Ascending aorta (tissue), 2 donors: Measurements from ENCODE around the gene BUD31. TPM values are rescaled to one million over a fixed set of nuclear protein-coding genes. Genes with fewer than 3 reads are reported as not detected.

Experiments used
- DNase-seq, 2 donors: peaks; one replicate each; pipeline ENCODE4 v3.0.0-alpha.2; 2019; ENCODE audit warnings: low spot score in 2 of 2
- H3K27ac ChIP-seq, 2 donors: fragments of 200-600 bp; sonication (generic); one replicate each; pipeline ENCODE4 v1.5.1; 2016 to 2017; ENCODE audit warnings: mild to moderate bottlenecking in 1 of 2
- H3K27me3 ChIP-seq: fragments of 200-600 bp; sonication (generic); one replicate; pipeline ENCODE4 v1.5.1; 2017
- H3K36me3 ChIP-seq, 2 donors: fragments of 200-600 bp; sonication (generic); one replicate each; pipeline ENCODE4 v1.5.1; 2016
- H3K4me1 ChIP-seq, 2 donors: fragments of 200-600 bp; sonication (generic); one replicate each; pipeline ENCODE4 v1.5.1; 2016 to 2017; ENCODE audit warnings: mild to moderate bottlenecking in 1 of 2
- H3K4me3 ChIP-seq, 2 donors: fragments of 200-600 bp; sonication (generic); one replicate each; pipeline ENCODE4 v1.5.1; 2016 to 2017; ENCODE audit warnings: mild to moderate bottlenecking in 1 of 2
- H3K9me3 ChIP-seq, 2 donors: fragments of 200-600 bp; sonication (generic); one replicate each; pipeline ENCODE4 v1.5.1; 2016
- intact Hi-C: fragments of 100-400 bp; cut with DNase I; formaldehyde crosslinking; loops from one replicate; pipeline ENCODE4 v1.15.1; 2023
- total RNA-seq: library from RNA; depleted of rRNA; stranded (reverse); fragments of >200 nt; gene quantifications from one replicate; pipeline ENCODE4 v1.1.0, GENCODE V29; 2016
- TF ChIP-seq, protein P1 (sequence below), 3 experiments: fragments of 200-600 bp in 2 of 3; fragments of 450-650 bp in 1 of 3; sonication (generic) in 2 of 3; IDR thresholded peaks; one replicate each; pipeline ENCODE4 v1.5.1; 2016 to 2019; ENCODE audit warnings: antibody characterized with exemption in 3 of 3, mild to moderate bottlenecking in 1 of 3, moderate library complexity in 1 of 3

The BUD31 gene
- total RNA-seq, 1 donor from 2014 or later: 41.3 TPM

DNA sequence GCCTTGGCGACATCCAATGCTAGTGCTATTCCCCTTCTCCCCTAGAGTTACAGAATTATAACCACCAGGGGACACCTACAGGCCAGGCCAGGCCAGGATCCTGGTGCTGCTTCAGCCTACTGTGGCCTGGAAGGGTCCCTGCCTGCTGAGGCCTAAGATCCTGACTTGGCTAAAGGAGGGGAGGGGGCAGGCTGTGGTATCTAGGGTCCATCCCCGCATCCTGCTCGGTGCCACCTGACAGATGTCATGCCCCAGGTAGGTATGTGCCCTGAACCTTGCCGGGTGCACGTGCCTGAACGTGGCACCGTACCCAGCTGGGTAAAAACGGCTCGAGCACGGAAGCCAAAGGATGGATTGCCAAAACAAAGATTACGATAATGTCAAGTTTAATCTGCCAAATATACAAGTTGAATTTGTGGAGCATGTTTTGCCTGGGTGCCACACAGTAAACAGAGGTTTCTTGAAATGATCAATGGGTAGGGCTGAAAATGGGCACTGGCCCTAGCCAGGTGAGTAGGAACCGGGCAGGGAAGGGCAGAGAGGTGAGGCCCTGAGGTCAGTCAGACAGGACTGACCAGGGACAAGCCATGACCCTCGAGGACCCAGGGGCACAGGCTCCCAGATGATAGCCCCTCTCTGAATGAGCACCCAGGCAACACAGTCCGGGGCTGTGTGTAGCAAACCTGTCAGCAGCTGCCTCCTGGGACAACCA is 13.0 kb upstream of the BUD31 start:
- DNase-seq: no peak
- peak overlapping the region in 1 of 2 donors; percentile 20 for H3K27ac ChIP-seq
- H3K4me1 ChIP-seq: peaks cover 8 to 11% of the 10 kb centered on the region in 2 donors
- intact Hi-C loops: no loop called here
- peaks cover 42 to 76% of the 10 kb centered on the region in 2 donors for H3K36me3 ChIP-seq
- no peaks in the 10 kb centered on the region for H3K9me3 ChIP-seq
- H3K27me3 ChIP-seq: no peaks in the 10 kb centered on the region
- TF ChIP-seq, protein P1, sequence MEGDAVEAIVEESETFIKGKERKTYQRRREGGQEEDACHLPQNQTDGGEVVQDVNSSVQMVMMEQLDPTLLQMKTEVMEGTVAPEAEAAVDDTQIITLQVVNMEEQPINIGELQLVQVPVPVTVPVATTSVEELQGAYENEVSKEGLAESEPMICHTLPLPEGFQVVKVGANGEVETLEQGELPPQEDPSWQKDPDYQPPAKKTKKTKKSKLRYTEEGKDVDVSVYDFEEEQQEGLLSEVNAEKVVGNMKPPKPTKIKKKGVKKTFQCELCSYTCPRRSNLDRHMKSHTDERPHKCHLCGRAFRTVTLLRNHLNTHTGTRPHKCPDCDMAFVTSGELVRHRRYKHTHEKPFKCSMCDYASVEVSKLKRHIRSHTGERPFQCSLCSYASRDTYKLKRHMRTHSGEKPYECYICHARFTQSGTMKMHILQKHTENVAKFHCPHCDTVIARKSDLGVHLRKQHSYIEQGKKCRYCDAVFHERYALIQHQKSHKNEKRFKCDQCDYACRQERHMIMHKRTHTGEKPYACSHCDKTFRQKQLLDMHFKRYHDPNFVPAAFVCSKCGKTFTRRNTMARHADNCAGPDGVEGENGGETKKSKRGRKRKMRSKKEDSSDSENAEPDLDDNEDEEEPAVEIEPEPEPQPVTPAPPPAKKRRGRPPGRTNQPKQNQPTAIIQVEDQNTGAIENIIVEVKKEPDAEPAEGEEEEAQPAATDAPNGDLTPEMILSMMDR (IDR thresholded peaks at IDR 0.05): peak in 1 of 3 experiments; percentile 7
- H3K4me3 ChIP-seq: no peak overlapping the region

DNA sequence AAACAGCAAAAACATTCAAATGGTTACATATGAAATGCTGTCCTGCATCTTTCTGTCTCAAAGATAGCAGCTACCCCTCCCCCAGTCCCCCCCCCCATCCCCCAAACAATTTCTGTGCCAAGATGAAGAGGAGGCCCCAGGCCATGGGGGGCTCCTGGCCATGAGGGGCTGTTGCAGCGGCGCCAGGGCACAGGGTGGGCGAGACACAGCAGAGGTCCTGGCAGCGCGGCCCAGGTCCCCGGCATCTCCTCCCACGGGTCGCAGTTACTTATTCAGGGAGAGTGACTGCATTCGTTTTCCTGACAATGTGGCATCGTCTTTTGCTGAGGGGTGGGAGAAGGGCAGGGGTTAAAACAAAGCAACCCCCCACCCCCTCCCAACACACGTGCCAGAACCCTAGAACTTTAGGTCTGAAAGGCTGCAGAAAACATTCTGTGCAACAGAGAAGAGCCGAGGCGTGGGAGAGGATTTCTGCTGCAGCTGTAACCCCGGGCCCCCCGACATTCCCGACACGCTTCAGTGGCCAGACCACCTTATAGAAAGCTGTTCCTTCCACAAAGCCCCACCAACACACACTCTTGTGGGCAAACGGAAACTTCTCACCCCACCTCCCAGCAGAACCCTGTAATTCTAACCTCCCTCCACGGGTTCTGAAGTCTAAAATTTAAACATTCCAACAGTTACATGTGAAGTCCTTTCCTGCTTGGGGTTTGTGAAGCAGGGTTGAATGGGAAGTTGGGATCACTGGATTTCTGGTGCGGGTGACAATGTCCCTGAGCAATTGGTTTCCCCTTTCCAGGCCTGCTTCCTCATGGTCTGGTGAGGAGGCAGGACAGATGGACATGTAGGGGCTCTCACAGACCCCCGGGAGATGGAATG is 12.1 kb upstream of the BUD31 start:
- peaks cover 8 to 11% of the 10 kb centered on the region in 2 donors for H3K4me1 ChIP-seq
- H3K4me3 ChIP-seq: no peak overlapping the region
- peaks cover 44 to 77% of the 10 kb centered on the region in 2 donors for H3K36me3 ChIP-seq
- intact Hi-C loops: no loop called here
- no peaks in the 10 kb centered on the region for H3K27me3 ChIP-seq
- DNase-seq: no peak
- no peaks in the 10 kb centered on the region for H3K9me3 ChIP-seq
- TF ChIP-seq, protein P1 (IDR thresholded peaks at IDR 0.05): no peak
- H3K27ac ChIP-seq: no peak overlapping the region

GRCh38 chr7:99397297-99397983 is 11.3 kb upstream of the BUD31 start:
- intact Hi-C loops: no loop called here
- peaks cover 49 to 85% of the 10 kb centered on the region in 2 donors for H3K36me3 ChIP-seq
- no peak for DNase-seq
- H3K4me1 ChIP-seq: peaks cover 6 to 9% of the 10 kb centered on the region in 2 donors
- H3K27me3 ChIP-seq: no peaks in the 10 kb centered on the region
- no peak overlapping the region for H3K27ac ChIP-seq
- no peaks in the 10 kb centered on the region for H3K9me3 ChIP-seq
- no peak overlapping the region for H3K4me3 ChIP-seq
- TF ChIP-seq, protein P1 (IDR thresholded peaks at IDR 0.05): no peak

- no peaks in the 10 kb centered on the region for H3K9me3 ChIP-seq
- DNase-seq: no peak
- H3K27me3 ChIP-seq: no peaks in the 10 kb centered on the region
- TF ChIP-seq, protein P1 (IDR thresholded peaks at IDR 0.05): no peak
- intact Hi-C loops: no loop called here
- H3K36me3 ChIP-seq: peaks cover 63 to 100% of the 10 kb centered on the region in 2 donors
- no peak overlapping the region for H3K4me3 ChIP-seq
- no peak overlapping the region for H3K27ac ChIP-seq
- no peaks in the 10 kb centered on the region for H3K4me1 ChIP-seq
These were observed 9.8 kb upstream of the BUD31 start for GRCh38 chr7:99398891-99399445.

DNA sequence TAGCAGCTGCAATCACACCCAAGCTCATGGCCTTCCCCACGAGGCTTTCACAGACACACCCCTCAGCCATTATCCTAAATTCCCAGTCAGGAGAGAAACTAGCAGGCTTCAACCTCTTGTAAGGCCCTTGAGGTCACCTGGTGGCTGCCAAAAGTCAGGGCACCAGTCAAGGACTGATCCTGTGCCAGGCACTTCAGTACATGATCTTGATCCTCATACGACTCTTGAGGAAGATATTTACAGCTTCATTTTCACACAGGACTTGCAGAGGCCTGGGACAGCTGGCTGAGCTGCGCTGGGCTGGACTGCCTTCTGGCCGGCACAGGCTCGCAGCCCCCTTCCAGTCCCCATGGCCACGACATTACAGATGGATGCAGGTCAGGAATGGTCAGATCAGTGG is 9.2 kb upstream of the BUD31 start:
- Histone ChIP-seq H3K27ac (no peak overlapping the region), H3K36me3 (peaks cover 63 to 100% of the 10 kb centered on the region in 2 donors), H3K4me1 (no peaks in the 10 kb centered on the region), H3K4me3 (no peak overlapping the region), H3K9me3 (no peaks in the 10 kb centered on the region), H3K27me3 (no peaks in the 10 kb centered on the region)
- intact Hi-C loops: no loop called here
- TF ChIP-seq, protein P1 (IDR thresholded peaks at IDR 0.05): no peak
- no peak for DNase-seq
